ENCODE data around the gene NPHP4.

NPHP4 gene

DNA sequence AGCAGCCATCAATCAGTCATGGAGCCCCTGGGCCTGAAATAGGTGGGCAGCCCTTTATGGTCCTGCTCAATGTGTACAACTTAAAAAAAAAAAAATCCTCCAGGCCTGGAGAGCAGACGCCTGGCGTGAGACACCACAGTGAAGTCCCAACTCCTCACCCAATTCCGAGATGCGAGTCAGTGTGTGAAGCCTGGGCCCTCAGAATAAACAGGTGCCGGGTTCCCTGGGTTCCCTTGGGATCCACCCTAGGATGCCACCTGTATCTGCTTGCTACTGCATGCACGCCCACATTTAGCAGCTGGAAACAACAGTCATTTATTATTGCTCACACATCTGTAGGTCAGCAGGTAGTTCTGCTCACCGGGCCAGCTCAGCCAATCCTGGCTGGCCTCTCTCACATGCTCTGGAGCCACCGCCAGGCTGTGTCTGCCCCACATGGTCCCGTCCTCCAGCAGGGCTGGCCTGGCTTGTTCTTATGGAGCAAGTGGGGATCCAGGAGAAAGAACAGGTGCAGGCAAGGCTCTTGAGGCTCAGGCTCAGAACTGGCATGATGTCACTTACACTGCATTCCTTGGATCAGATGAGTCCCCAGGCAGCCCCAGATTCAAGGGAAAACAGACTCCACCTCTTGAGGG is 172.7 kb downstream of the NPHP4 start:
- Histone ChIP-seq H3K79me2 (no peaks in the 10 kb centered on the region), H3K4me1 (no peaks in the 10 kb centered on the region), H3K36me3 (ENCODE audit: control insufficient read depth, insufficient read depth, low read length) (no peaks in the 10 kb centered on the region), H3K27ac (no peak overlapping the region), H3K27me3 (ENCODE audit: control insufficient read depth, insufficient read depth, low read length) (no peaks in the 10 kb centered on the region), H3K4me3 (ENCODE audit: low read depth, low read length) (no peak overlapping the region), H2AFZ (no peak overlapping the region), H3K4me2 (ENCODE audit: low read length) (no peak overlapping the region), H3K9ac (no peak overlapping the region), H3K9me3 (ENCODE audit: control insufficient read depth, low read length) (no peaks in the 10 kb centered on the region)
- TF ChIP-seq CTCF (IDR thresholded peaks at IDR 0.05), result no peak

GRCh38 chr1:5818755-5819154 is 173.5 kb downstream of the NPHP4 start:
- H3K9me3 ChIP-seq (ENCODE audit: control insufficient read depth, low read length), result no peaks in the 10 kb centered on the region
- TF ChIP-seq CTCF (IDR thresholded peaks at IDR 0.05), result no peak
- no peaks in the 10 kb centered on the region for H3K79me2 ChIP-seq
- H3K27ac ChIP-seq, result no peak overlapping the region
- H3K36me3 ChIP-seq (ENCODE audit: control insufficient read depth, insufficient read depth, low read length), result no peaks in the 10 kb centered on the region
- no peak overlapping the region for H2AFZ ChIP-seq
- no peaks in the 10 kb centered on the region for H3K4me1 ChIP-seq
- H3K9ac ChIP-seq, result no peak overlapping the region
- H3K4me3 ChIP-seq (ENCODE audit: low read depth, low read length), result no peak overlapping the region
- no peak overlapping the region for H3K4me2 ChIP-seq (ENCODE audit: low read length)
- H3K27me3 ChIP-seq (ENCODE audit: control insufficient read depth, insufficient read depth, low read length), result no peaks in the 10 kb centered on the region

GRCh38 chr1:5815716-5816115 is 176.5 kb downstream of the NPHP4 start:
- H2AFZ ChIP-seq, result no peak overlapping the region
- no peaks in the 10 kb centered on the region for H3K9me3 ChIP-seq (ENCODE audit: control insufficient read depth, low read length)
- H3K27me3 ChIP-seq (ENCODE audit: control insufficient read depth, insufficient read depth, low read length), result no peaks in the 10 kb centered on the region
- H3K9ac ChIP-seq, result no peak overlapping the region
- H3K27ac ChIP-seq, result no peak overlapping the region
- no peaks in the 10 kb centered on the region for H3K36me3 ChIP-seq (ENCODE audit: control insufficient read depth, insufficient read depth, low read length)
- no peaks in the 10 kb centered on the region for H3K4me1 ChIP-seq
- no peak overlapping the region for H3K4me3 ChIP-seq (ENCODE audit: low read depth, low read length)
- TF ChIP-seq CTCF (IDR thresholded peaks at IDR 0.05), result no peak
- no peaks in the 10 kb centered on the region for H3K79me2 ChIP-seq
- H3K4me2 ChIP-seq (ENCODE audit: low read length), result no peak overlapping the region

DNA sequence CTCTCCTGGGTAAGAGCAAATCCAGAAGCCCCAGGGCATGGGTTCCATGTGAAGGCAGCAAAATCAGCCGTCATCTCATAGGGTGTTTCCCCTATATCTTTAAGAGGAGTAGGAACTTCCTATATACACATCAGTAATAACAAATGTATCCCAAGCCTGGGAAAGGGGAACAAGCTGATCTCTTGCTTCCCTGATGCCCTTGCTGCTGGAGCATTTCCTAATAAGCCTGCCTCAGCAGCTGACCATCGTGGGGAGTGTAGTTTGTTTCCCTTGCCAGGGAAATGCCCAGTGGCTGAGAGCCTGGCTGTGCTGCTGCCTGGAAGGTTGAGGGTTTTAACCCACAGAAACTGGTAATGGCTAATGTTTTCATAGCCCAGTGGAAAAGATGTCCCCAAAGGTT is 177.0 kb downstream of the NPHP4 start:
- no peaks in the 10 kb centered on the region for H3K27me3 ChIP-seq (ENCODE audit: control insufficient read depth, insufficient read depth, low read length)
- no peak overlapping the region for H3K9ac ChIP-seq
- H3K4me1 ChIP-seq, result no peaks in the 10 kb centered on the region
- no peak for TF ChIP-seq CTCF (IDR thresholded peaks at IDR 0.05)
- H3K9me3 ChIP-seq (ENCODE audit: control insufficient read depth, low read length), result no peaks in the 10 kb centered on the region
- H3K27ac ChIP-seq, result no peak overlapping the region
- H3K4me3 ChIP-seq (ENCODE audit: low read depth, low read length), result no peak overlapping the region
- H3K4me2 ChIP-seq (ENCODE audit: low read length), result no peak overlapping the region
- H3K79me2 ChIP-seq, result no peaks in the 10 kb centered on the region
- no peaks in the 10 kb centered on the region for H3K36me3 ChIP-seq (ENCODE audit: control insufficient read depth, insufficient read depth, low read length)
- H2AFZ ChIP-seq, result no peak overlapping the region

GRCh38 chr1:5814046-5814619 is 178.1 kb downstream of the NPHP4 start:
- Histone ChIP-seq H3K9me3 (ENCODE audit: control insufficient read depth, low read length) (no peaks in the 10 kb centered on the region), H3K36me3 (ENCODE audit: control insufficient read depth, insufficient read depth, low read length) (no peaks in the 10 kb centered on the region), H3K79me2 (no peaks in the 10 kb centered on the region), H2AFZ (peak overlapping the region; percentile 68), H3K27ac (peak overlapping the region; percentile 49), H3K4me1 (no peaks in the 10 kb centered on the region), H3K4me3 (ENCODE audit: low read depth, low read length) (no peak overlapping the region), H3K27me3 (ENCODE audit: control insufficient read depth, insufficient read depth, low read length) (no peaks in the 10 kb centered on the region), H3K9ac (no peak overlapping the region), H3K4me2 (ENCODE audit: low read length) (no peak overlapping the region)
- no peak for TF ChIP-seq CTCF (IDR thresholded peaks at IDR 0.05)
